ENCODE results near the gene CEP120. TPM values are rescaled to one million over a fixed set of nuclear protein-coding genes. Genes with fewer than 3 reads are reported as not detected.

Gene CEP120
- total RNA-seq, 1 donor = 30.6 TPM

DNA sequence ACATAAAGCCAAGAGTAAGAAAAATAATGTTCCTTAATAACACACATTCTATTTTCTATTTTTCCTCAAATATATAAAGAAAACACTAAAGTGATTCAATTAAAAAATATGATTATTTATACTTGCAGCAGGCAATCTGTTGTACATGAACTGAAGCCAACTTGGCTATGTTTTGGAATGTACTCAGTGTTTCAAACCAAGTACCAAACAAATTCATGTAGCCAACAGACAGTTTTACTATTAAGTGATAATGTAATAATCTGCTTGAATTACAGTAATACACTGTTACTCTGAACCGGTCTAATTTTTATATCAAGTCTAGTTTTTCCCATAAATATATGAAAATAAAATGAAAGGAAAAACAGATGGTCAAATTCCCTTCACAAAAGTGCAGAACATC lies 58.0 kb downstream of the CEP120 start:
- H3K4me3 ChIP-seq (ENCODE audit: low read depth, low read length) = no peak overlapping the region
- peak; percentile 77 for DNase-seq (ENCODE audit: low read depth)
- TF ChIP-seq CTCF (IDR thresholded peaks at IDR 0.05; ENCODE audit: insufficient read depth, low read length) = no peak

DNA sequence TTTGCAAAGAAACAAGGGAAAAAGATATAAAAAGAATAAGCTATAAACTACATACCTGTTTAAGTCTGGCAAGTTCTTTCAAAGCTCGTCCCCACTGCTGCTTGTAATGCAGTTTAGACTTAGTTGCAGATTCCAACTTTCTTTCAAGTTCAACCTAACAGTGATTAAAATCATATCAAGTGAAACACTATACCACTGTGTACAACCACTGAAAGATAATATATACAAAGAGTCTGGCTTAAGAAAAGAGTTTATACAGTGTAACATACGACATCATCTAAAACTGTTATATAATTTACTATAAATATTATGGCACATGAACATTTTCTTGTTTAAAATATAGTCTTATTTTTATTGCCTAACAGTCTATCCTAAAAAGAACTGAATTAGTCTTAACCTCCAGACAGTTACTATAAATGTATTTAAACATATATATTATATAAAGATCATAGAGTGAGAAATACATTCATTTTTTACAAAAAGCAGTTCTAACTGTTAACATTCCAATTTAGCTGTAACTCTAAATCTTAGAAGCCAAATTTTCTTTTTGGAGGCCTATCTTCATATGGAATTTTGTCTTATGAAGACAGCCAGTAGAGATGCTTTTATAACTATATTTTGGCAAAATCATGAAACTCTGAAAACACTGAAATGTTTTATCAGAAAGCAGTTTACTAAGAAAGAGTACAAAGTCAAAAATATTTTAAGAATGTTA lies 58.6 kb downstream of the CEP120 start:
- no peak overlapping the region for H3K4me3 ChIP-seq (ENCODE audit: low read depth, low read length)
- no peak for TF ChIP-seq CTCF (IDR thresholded peaks at IDR 0.05; ENCODE audit: insufficient read depth, low read length)
- peak; percentile 32 for DNase-seq (ENCODE audit: low read depth)

DNA sequence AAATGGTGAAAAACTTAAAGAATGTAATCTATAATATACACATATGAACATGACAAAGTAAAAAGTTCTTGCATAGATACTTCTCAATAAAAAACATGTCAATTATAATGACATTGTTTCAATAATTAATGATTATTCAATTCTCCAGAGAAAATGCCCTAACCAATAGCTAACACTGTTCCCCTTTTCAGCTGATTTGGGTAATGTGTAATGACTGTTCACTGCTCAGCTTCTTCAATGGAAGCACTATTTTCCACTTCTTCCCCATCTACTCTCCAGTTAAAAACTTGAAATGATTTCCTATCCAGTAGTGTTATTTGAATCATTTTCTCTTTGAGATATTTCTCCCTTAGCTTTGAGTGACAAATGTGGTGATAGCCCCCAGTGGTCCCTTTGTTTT lies 62.3 kb downstream of the CEP120 start:
- no peak overlapping the region for H3K4me3 ChIP-seq (ENCODE audit: low read depth, low read length)
- no peak for TF ChIP-seq CTCF (IDR thresholded peaks at IDR 0.05; ENCODE audit: insufficient read depth, low read length)
- DNase-seq (ENCODE audit: low read depth) = no peak

DNA sequence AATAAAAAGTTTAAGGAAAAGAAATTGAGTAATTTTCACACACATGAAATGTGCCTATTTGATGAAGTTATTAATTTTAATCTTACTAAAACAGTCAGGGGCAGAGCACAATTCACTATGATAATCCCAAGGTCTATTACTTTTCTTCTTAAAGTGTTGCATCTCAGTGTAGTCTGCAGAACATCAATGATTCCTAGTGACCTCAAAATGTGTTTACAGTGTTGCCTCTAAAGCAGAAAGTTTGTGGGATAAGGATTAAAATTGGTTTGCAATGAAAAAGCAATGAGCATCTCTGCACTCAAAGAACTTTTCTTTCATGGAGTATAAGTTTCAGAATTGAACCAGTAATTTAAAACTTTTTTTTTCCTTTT lies 63.0 kb downstream of the CEP120 start:
- DNase-seq (ENCODE audit: low read depth) = no peak
- TF ChIP-seq CTCF (IDR thresholded peaks at IDR 0.05; ENCODE audit: insufficient read depth, low read length) = no peak
- no peak overlapping the region for H3K4me3 ChIP-seq (ENCODE audit: low read depth, low read length)

- TF ChIP-seq CTCF (IDR thresholded peaks at IDR 0.05; ENCODE audit: insufficient read depth, low read length) = no peak
- DNase-seq (ENCODE audit: low read depth) = peak; percentile 86
- no peak overlapping the region for H3K4me3 ChIP-seq (ENCODE audit: low read depth, low read length)
Observed at GRCh38 chr5:123359454-123360200, 63.6 kb downstream of the CEP120 start.

- no peak overlapping the region for H3K4me3 ChIP-seq (ENCODE audit: low read depth, low read length)
- no peak for DNase-seq (ENCODE audit: low read depth)
- no peak for TF ChIP-seq CTCF (IDR thresholded peaks at IDR 0.05; ENCODE audit: insufficient read depth, low read length)
Observed at GRCh38 chr5:123358751-123359150, 64.5 kb downstream of the CEP120 start.
